HepG2 (cell line): ENCODE results near the gene SLC25A23. TPM values are rescaled to one million over a fixed set of nuclear protein-coding genes. Genes with fewer than 3 reads are reported as not detected.

Source experiments
- CBX2 ChIP-seq, 2 experiments: fragments of 200-600 bp in 1 of 2; sonication (generic); formaldehyde crosslinking in 1 of 2; IDR thresholded peaks; 2 replicates each; pipeline versions ENCODE4 v1.7.0 to v1.8.1; 2018 to 2022; ENCODE audit warnings: low read depth in 2 of 2, low read length in 1 of 2, mild to moderate bottlenecking in 1 of 2, missing genetic modification reagents in 1 of 2
- CERS6 ChIP-seq: sonication (generic); formaldehyde crosslinking; IDR thresholded peaks from 2 replicates; pipeline ENCODE4 v1.5.0; 2020; ENCODE audit warnings: missing genetic modification reagents
- CREM ChIP-seq, 2 experiments: sonication (generic) in 1 of 2; formaldehyde crosslinking in 1 of 2; IDR thresholded peaks; 2 replicates each; pipeline versions ENCODE4 v1.4.0 to v1.6.1; 2016 to 2020; ENCODE audit warnings: antibody characterized with exemption in 1 of 2, mild to moderate bottlenecking in 1 of 2, missing genetic modification reagents in 1 of 2
- FOXO4 ChIP-seq: sonication (generic); formaldehyde crosslinking; conservative IDR thresholded peaks from 2 replicates; pipeline ENCODE4 v1.8.1; 2023; ENCODE audit warnings: missing genetic modification reagents
- HMGXB3 ChIP-seq: sonication (generic); formaldehyde crosslinking; IDR thresholded peaks from 2 replicates; pipeline ENCODE4 v1.4.0; 2020; ENCODE audit warnings: missing genetic modification reagents, borderline replicate concordance
- MAFF ChIP-seq: IDR thresholded peaks from 2 replicates; pipeline ENCODE4 v1.6.1; 2011; ENCODE audit warnings: low read depth, low read length, improper control_type of control experiment
- NCOR1 ChIP-seq: fragments of 200-600 bp; sonication (generic); IDR thresholded peaks from 2 replicates; pipeline ENCODE4 v1.7.0; 2017; ENCODE audit warnings: antibody characterized with exemption, low read length, borderline replicate concordance
- PAF1 ChIP-seq: IDR thresholded peaks from 2 replicates; pipeline ENCODE4 v1.6.1; 2016; ENCODE audit warnings: missing genetic modification reagents, missing compliant biosample characterization
- POLR2G ChIP-seq: fragments of 200-400 bp; formaldehyde crosslinking; IDR thresholded peaks from 2 replicates; pipeline ENCODE4 v1.6.1; 2018; ENCODE audit warnings: mild to moderate bottlenecking, low read depth, low read length, moderate library complexity
- RFX3 ChIP-seq: IDR thresholded peaks from 2 replicates; pipeline ENCODE4 v1.6.1; 2016; ENCODE audit warnings: missing biosample characterization, missing genetic modification reagents
- SMAD1 ChIP-seq: sonication (generic); formaldehyde crosslinking; IDR thresholded peaks from 2 replicates; pipeline ENCODE4 v1.4.0; 2020; ENCODE audit warnings: missing genetic modification reagents, low read depth, mild to moderate bottlenecking, borderline replicate concordance
- SMAD9 ChIP-seq: sonication (generic); formaldehyde crosslinking; IDR thresholded peaks from 2 replicates; pipeline ENCODE4 v1.5.1; 2020; ENCODE audit warnings: mild to moderate bottlenecking, missing genetic modification reagents
- TERF1 ChIP-seq: sonication (generic); formaldehyde crosslinking; IDR thresholded peaks from 2 replicates; pipeline ENCODE4 v1.8.0; 2022; ENCODE audit warnings: mild to moderate bottlenecking, missing genetic modification reagents, moderate library complexity
- THAP7 ChIP-seq: sonication (generic); formaldehyde crosslinking; IDR thresholded peaks from 2 replicates; pipeline ENCODE4 v1.8.1; 2023; ENCODE audit warnings: mild to moderate bottlenecking, missing genetic modification reagents
- WIZ ChIP-seq: sonication (generic); formaldehyde crosslinking; IDR thresholded peaks from 2 replicates; pipeline ENCODE4 v1.5.1; 2020; ENCODE audit warnings: mild to moderate bottlenecking, missing genetic modification reagents
- YEATS2 ChIP-seq: sonication (generic); formaldehyde crosslinking; IDR thresholded peaks from 2 replicates; pipeline ENCODE4 v1.4.0; 2020; ENCODE audit warnings: missing genetic modification reagents, borderline replicate concordance
- ZFAT ChIP-seq: sonication (generic); formaldehyde crosslinking; conservative IDR thresholded peaks from 2 replicates; pipeline ENCODE4 v1.8.1; 2023; ENCODE audit warnings: missing genetic modification reagents, inconsistent platforms
- ZNF160 ChIP-seq: sonication (generic); formaldehyde crosslinking; IDR thresholded peaks from 2 replicates; pipeline ENCODE4 v1.8.0; 2022; ENCODE audit warnings: mild to moderate bottlenecking, inconsistent platforms, missing genetic modification reagents
- ZNF510 ChIP-seq: sonication (generic); formaldehyde crosslinking; IDR thresholded peaks from 2 replicates; pipeline ENCODE4 v1.4.0; 2020; ENCODE audit warnings: low read depth, mild to moderate bottlenecking, missing genetic modification reagents
- ZNF788 ChIP-seq: sonication (generic); formaldehyde crosslinking; IDR thresholded peaks from 2 replicates; pipeline ENCODE4 v1.5.0; 2020; ENCODE audit warnings: mild to moderate bottlenecking, missing genetic modification reagents, borderline replicate concordance
- polyA plus RNA-seq, 8 experiments: library from polyadenylated mRNA; depleted of rRNA in 3 of 8; stranded (reverse) in 7 of 8; unstranded in 1 of 8; fragments of >200 nt; fragmentation: Illumina TruSeq in 4 of 8; extraction: Trizol in 4 of 8; gene quantifications; 2 replicates each; pipeline versions ENCODE4 v1.2.1 to v1.2.3, GENCODE V29; 2011 to 2016; ENCODE audit warnings: low read depth in 4 of 8, missing spikeins in 1 of 8, mixed read lengths in 1 of 8; ENCODE audit not compliant: insufficient read depth in 1 of 8
- total RNA-seq, 5 experiments: library from RNA; depleted of rRNA; stranded (reverse); fragments of >200 nt; fragmentation: Illumina TruSeq; extraction: Trizol; gene quantifications; 2 replicates each; pipeline ENCODE4 v1.2.3, GENCODE V29; 2016; ENCODE audit warnings: low read depth in 1 of 5

SLC25A23 gene
- total and polyA plus RNA-seq, 2 of the 13 experiments (the other 11 are each of a cell fraction or from before 2014, with no cell fraction given), result 12.4 to 15.2 TPM

- no peak for TF ChIP-seq CREM (IDR thresholded peaks at IDR 0.05)
- TF ChIP-seq CREM (CRISPR knock-in tag; IDR thresholded peaks at IDR 0.05), result no peak
- no peak for TF ChIP-seq CBX2 (IDR thresholded peaks at IDR 0.05; ENCODE audit: low read depth, low read length)
- no peak for TF ChIP-seq CBX2 (CRISPR knock-in tag; IDR thresholded peaks at IDR 0.05; ENCODE audit: low read depth)
- TF ChIP-seq RFX3 (CRISPR knock-in tag), result no peak
- no peak for TF ChIP-seq ZNF160 (CRISPR knock-in tag)
- TF ChIP-seq SMAD9, result no peak
- TF ChIP-seq PAF1 (CRISPR knock-in tag), result no peak
- TF ChIP-seq ZNF788 (CRISPR knock-in tag), result peak; percentile 85; the same call in 1 of the 2 replicates
- TF ChIP-seq POLR2G, result peak; percentile 71
- no peak for TF ChIP-seq MAFF
- no peak for TF ChIP-seq NCOR1
- TF ChIP-seq TERF1 (CRISPR knock-in tag), result no peak
- no peak for TF ChIP-seq FOXO4 (CRISPR knock-in tag)
- TF ChIP-seq HMGXB3 (CRISPR knock-in tag), result no peak
- no peak for TF ChIP-seq ZNF510
- TF ChIP-seq SMAD1 (CRISPR knock-in tag), result peak; percentile 40; the same call in 1 of the 2 replicates
- no peak; the same call in 1 of the 2 replicates for TF ChIP-seq YEATS2 (CRISPR knock-in tag)
- no peak for TF ChIP-seq WIZ (CRISPR knock-in tag)
- no peak for TF ChIP-seq THAP7 (CRISPR knock-in tag)
- no peak for TF ChIP-seq ZFAT (CRISPR knock-in tag)
- TF ChIP-seq CERS6 (CRISPR knock-in tag), result no peak
Measured at GRCh38 chr19:6464070-6464873, 4.7 kb upstream of the SLC25A23 start, which contains the start of gene CRB3 (continued).
